GM19240 (cell line): ENCODE data around the gene KCNQ1.

Experiments
- DNase-seq: peaks from one replicate; pipeline ENCODE4 v3.0.0; 2011; ENCODE audit warnings: low spot score; ENCODE audit not compliant: insufficient read length

Gene KCNQ1

GRCh38 chr11:2459796-2460531, 15.2 kb downstream of the KCNQ1 start:
- DNase-seq = no peak

GRCh38 chr11:2460540-2461252, 15.9 kb downstream of the KCNQ1 start:
- DNase-seq = no peak

GRCh38 chr11:2461253-2461955, 16.6 kb downstream of the KCNQ1 start:
- no peak for DNase-seq

GRCh38 chr11:2461956-2462542, 17.2 kb downstream of the KCNQ1 start:
- DNase-seq = no peak

- DNase-seq = no peak
Observed at GRCh38 chr11:2462543-2462985, 17.8 kb downstream of the KCNQ1 start.

GRCh38 chr11:2462986-2463765, 18.4 kb downstream of the KCNQ1 start:
- no peak for DNase-seq

GRCh38 chr11:2463766-2464277, 19.0 kb downstream of the KCNQ1 start:
- DNase-seq = no peak

- DNase-seq = no peak
Observed at GRCh38 chr11:2464451-2465165, 19.8 kb downstream of the KCNQ1 start.

GRCh38 chr11:2465202-2466068, 20.6 kb downstream of the KCNQ1 start:
- no peak for DNase-seq

- no peak for DNase-seq
Observed at GRCh38 chr11:2466069-2466801, 21.4 kb downstream of the KCNQ1 start.

- DNase-seq = no peak
Observed at GRCh38 chr11:2466869-2467694, 22.3 kb downstream of the KCNQ1 start.

GRCh38 chr11:2467695-2468055, 22.9 kb downstream of the KCNQ1 start:
- no peak for DNase-seq

GRCh38 chr11:2468363-2469235, 23.8 kb downstream of the KCNQ1 start:
- no peak for DNase-seq

GRCh38 chr11:2470495-2470894, 25.7 kb downstream of the KCNQ1 start:
- no peak for DNase-seq

- DNase-seq = no peak
Observed at GRCh38 chr11:2471048-2471803, 26.4 kb downstream of the KCNQ1 start.

- DNase-seq = no peak
Observed at GRCh38 chr11:2471804-2472096, 26.9 kb downstream of the KCNQ1 start.
